K562 (cell line): ENCODE data around the gene ADSS1. TPM values are rescaled to one million over a fixed set of nuclear protein-coding genes. Genes with fewer than 3 reads are reported as not detected.
A peak's percentile ranks its signal among the peaks of the same experiment; 100 is the strongest.

Experiments
- FOXA1 ChIP-seq: fragments of 450-650 bp; IDR thresholded peaks from 2 replicates; pipeline ENCODE4 v1.6.1; 2016; ENCODE audit warnings: mild to moderate bottlenecking, borderline replicate concordance
- TCF3 ChIP-seq: sonication (generic); formaldehyde crosslinking; IDR thresholded peaks from 2 replicates; pipeline ENCODE4 v1.4.0; 2020; ENCODE audit warnings: mild to moderate bottlenecking, missing genetic modification reagents
- YBX1 ChIP-seq: fragments of 450-650 bp; IDR thresholded peaks from 2 replicates; pipeline ENCODE4 v1.7.1; 2016; ENCODE audit warnings: mild to moderate bottlenecking
- ZNF133 ChIP-seq: fragments of 250-450 bp; sonication (Bioruptor Pico); IDR thresholded peaks from 2 replicates; pipeline ENCODE4 v1.4.0; 2020; ENCODE audit warnings: mild to moderate bottlenecking
- ZNF274 ChIP-seq: IDR thresholded peaks from 2 replicates; pipeline ENCODE4 v1.6.1; 2011; ENCODE audit warnings: low read depth, mild to moderate bottlenecking, low read length, moderate library complexity, borderline replicate concordance
- polyA plus RNA-seq, 8 experiments: library from polyadenylated mRNA; depleted of rRNA in 4 of 8; stranded (reverse) in 5 of 8; unstranded in 3 of 8; fragments of >200 nt; fragmentation: Nextera tagmentation in 2 of 8; fragmentation: Illumina TruSeq in 1 of 8; extraction: Ambion mirVana in 2 of 8; extraction: Trizol in 1 of 8; gene quantifications; 2 replicates each; pipeline versions ENCODE4 v1.2.1 to v1.2.3, GENCODE V29; 2011 to 2014; ENCODE audit warnings: inconsistent platforms in 1 of 8, missing spikeins in 1 of 8
- total RNA-seq, 7 experiments: library from RNA; depleted of rRNA in 6 of 7; stranded (reverse); fragments of >200 nt in 6 of 7; fragmentation: Illumina TruSeq in 2 of 7; extraction: Trizol in 2 of 7; gene quantifications; 2 replicates each; pipeline versions ENCODE4 v1.2.1 to v1.2.3, GENCODE V29; 2011 to 2021; ENCODE audit warnings: low replicate concordance in 1 of 7
- TF ChIP-seq, protein P1 (sequence below), 2 experiments: fragments of 450-650 bp; formaldehyde crosslinking in 1 of 2; IDR thresholded peaks; 2 replicates each; pipeline versions ENCODE4 v1.4.0 to v1.6.1; 2014 to 2020; ENCODE audit warnings: mild to moderate bottlenecking in 2 of 2, borderline replicate concordance in 1 of 2, low read depth in 1 of 2
- TF ChIP-seq, protein P2 (sequence below): fragments of 250-450 bp; sonication (Bioruptor Pico); IDR thresholded peaks from 2 replicates; pipeline ENCODE4 v1.8.0; 2022; ENCODE audit warnings: moderate library complexity, mild to moderate bottlenecking, inconsistent platforms
- TF ChIP-seq, protein P3 (sequence below), 2 experiments: fragments of 450-650 bp; IDR thresholded peaks; 2 replicates each; pipeline ENCODE4 v1.6.1; 2016; ENCODE audit warnings: mild to moderate bottlenecking in 2 of 2, borderline replicate concordance in 1 of 2, low read depth in 1 of 2, moderate library complexity in 1 of 2
- TF ChIP-seq, protein P4 (sequence below): sonication (generic); formaldehyde crosslinking; IDR thresholded peaks from 2 replicates; pipeline ENCODE4 v1.8.1; 2022; ENCODE audit warnings: missing genetic modification reagents

The ADSS1 gene
- total and polyA plus RNA-seq, 9 of the 15 experiments (the other 6 are each of a cell fraction or from before 2014, with no cell fraction given), result 0.53 to 5.9 (median 3.9) TPM

DNA sequence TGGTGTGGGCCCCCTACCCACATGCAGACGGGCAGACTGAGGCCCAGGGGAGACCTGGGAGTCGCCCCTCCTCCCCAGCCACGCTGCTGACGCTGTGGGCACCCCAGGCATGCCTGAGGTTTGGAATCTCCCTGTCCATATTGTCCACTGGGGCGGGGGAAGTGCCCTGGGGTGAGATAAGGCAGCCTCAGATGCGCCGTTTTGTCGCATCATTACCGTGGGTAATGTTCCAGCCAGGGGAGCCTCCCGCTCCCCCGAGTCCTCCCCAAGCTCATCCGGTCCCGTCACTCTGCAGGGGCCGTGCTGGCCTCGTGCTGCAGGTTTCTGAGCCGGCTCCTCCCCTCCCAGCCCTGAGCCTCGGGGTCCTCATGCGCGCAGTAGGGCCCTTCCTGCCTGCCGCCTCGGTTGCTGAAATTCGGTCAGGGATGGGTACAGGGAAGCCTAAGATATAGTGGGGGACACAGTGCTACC, 23.2 kb upstream of the ADSS1 start (continued):
- TF ChIP-seq, protein P1, sequence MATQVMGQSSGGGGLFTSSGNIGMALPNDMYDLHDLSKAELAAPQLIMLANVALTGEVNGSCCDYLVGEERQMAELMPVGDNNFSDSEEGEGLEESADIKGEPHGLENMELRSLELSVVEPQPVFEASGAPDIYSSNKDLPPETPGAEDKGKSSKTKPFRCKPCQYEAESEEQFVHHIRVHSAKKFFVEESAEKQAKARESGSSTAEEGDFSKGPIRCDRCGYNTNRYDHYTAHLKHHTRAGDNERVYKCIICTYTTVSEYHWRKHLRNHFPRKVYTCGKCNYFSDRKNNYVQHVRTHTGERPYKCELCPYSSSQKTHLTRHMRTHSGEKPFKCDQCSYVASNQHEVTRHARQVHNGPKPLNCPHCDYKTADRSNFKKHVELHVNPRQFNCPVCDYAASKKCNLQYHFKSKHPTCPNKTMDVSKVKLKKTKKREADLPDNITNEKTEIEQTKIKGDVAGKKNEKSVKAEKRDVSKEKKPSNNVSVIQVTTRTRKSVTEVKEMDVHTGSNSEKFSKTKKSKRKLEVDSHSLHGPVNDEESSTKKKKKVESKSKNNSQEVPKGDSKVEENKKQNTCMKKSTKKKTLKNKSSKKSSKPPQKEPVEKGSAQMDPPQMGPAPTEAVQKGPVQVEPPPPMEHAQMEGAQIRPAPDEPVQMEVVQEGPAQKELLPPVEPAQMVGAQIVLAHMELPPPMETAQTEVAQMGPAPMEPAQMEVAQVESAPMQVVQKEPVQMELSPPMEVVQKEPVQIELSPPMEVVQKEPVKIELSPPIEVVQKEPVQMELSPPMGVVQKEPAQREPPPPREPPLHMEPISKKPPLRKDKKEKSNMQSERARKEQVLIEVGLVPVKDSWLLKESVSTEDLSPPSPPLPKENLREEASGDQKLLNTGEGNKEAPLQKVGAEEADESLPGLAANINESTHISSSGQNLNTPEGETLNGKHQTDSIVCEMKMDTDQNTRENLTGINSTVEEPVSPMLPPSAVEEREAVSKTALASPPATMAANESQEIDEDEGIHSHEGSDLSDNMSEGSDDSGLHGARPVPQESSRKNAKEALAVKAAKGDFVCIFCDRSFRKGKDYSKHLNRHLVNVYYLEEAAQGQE (IDR thresholded peaks at IDR 0.05; ENCODE audit: borderline replicate concordance), result no peak
- TF ChIP-seq, protein P1 (CRISPR knock-in tag; IDR thresholded peaks at IDR 0.05; ENCODE audit: low read depth), result no peak
- TF ChIP-seq ZNF274 (no peak), ZNF133 (CRISPR knock-in tag) (no peak), YBX1 (no peak), FOXA1 (no peak), TCF3 (CRISPR knock-in tag) (peak; percentile 95)
- TF ChIP-seq, protein P2, sequence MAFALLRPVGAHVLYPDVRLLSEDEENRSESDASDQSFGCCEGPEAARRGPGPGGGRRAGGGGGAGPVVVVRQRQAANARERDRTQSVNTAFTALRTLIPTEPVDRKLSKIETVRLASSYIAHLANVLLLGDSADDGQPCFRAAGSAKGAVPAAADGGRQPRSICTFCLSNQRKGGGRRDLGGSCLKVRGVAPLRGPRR, result no peak
- TF ChIP-seq, protein P3, sequence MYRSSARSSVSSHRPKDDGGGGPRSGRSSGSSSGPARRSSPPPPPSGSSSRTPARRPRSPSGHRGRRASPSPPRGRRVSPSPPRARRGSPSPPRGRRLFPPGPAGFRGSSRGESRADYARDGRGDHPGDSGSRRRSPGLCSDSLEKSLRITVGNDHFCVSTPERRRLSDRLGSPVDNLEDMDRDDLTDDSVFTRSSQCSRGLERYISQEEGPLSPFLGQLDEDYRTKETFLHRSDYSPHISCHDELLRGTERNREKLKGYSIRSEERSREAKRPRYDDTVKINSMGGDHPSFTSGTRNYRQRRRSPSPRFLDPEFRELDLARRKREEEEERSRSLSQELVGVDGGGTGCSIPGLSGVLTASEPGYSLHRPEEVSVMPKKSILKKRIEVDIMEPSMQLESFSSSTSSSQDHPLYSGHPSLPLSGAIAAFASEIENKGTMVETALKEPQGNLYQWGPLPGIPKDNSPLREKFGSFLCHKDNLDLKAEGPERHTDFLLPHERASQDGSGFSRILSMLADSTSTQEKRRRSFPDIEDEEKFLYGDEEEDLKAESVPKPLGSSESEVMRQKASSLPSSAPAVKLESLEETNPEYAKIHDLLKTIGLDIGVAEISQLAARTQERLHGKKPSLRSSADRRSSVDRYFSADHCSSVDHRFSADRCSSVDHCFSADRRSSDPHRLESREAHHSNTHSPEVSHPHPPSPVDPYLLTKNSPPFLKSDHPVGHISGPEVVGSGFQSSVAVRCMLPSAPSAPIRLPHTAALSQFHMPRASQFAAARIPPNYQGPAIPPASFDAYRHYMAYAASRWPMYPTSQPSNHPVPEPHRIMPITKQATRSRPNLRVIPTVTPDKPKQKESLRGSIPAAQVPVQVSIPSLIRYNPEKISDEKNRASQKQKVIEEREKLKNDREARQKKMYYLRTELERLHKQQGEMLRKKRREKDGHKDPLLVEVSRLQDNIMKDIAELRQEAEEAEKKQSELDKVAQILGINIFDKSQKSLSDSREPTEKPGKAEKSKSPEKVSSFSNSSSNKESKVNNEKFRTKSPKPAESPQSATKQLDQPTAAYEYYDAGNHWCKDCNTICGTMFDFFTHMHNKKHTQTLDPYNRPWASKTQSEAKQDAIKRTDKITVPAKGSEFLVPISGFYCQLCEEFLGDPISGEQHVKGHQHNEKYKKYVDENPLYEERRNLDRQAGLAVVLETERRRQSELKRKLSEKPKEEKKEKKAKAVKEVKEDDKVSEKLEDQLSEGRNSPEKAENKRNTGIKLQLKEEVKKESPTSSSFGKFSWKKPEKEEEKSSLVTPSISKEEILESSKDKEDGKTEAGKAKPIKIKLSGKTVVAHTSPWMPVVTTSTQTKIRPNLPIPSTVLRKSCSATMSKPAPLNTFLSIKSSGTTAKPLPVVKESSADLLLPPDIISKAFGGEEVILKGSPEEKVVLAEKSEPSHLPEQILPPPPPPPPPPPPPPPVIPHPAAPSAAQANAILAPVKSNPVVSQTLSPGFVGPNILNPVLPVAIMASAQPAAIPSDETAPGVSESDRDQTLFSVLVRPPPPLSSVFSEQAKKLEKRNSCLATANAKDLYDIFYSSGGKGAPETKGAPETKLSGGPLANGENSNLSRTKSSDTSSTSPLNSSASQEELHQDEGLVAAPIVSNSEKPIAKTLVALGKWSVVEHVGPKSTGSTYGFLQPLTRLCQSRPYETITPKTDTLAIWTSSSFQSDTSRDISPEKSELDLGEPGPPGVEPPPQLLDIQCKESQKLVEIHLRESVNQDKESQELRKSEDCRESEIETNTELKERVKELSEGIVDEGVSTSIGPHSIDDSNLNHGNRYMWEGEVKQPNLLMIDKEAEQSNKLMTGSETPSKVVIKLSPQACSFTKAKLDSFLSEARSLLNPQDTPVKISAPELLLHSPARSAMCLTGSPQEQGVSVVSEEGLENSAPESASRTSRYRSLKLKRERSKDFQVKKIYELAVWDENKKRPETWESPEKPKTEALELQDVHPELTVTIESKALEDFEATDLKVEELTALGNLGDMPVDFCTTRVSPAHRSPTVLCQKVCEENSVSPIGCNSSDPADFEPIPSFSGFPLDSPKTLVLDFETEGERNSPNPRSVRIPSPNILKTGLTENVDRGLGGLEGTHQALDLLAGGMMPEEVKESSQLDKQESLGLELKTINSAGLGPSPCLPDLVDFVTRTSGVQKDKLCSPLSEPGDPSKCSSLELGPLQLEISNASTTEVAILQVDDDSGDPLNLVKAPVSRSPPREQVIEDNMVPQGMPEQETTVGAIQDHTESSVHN (IDR thresholded peaks at IDR 0.05; ENCODE audit: borderline replicate concordance in 1 of 2, low read depth in 1 of 2), result no peak
- TF ChIP-seq, protein P4, sequence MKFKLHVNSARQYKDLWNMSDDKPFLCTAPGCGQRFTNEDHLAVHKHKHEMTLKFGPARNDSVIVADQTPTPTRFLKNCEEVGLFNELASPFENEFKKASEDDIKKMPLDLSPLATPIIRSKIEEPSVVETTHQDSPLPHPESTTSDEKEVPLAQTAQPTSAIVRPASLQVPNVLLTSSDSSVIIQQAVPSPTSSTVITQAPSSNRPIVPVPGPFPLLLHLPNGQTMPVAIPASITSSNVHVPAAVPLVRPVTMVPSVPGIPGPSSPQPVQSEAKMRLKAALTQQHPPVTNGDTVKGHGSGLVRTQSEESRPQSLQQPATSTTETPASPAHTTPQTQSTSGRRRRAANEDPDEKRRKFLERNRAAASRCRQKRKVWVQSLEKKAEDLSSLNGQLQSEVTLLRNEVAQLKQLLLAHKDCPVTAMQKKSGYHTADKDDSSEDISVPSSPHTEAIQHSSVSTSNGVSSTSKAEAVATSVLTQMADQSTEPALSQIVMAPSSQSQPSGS (CRISPR knock-in tag), result no peak
